ENCODE measurements around the gene GLS. TPM values are rescaled to one million over a fixed set of nuclear protein-coding genes. Genes with fewer than 3 reads are reported as not detected.

Gene GLS
- total and polyA plus RNA-seq, 9 of the 15 experiments (the other 6 are each of a cell fraction or from before 2014, with no cell fraction given), result 13.7 to 77.5 (median 48.2) TPM

DNA sequence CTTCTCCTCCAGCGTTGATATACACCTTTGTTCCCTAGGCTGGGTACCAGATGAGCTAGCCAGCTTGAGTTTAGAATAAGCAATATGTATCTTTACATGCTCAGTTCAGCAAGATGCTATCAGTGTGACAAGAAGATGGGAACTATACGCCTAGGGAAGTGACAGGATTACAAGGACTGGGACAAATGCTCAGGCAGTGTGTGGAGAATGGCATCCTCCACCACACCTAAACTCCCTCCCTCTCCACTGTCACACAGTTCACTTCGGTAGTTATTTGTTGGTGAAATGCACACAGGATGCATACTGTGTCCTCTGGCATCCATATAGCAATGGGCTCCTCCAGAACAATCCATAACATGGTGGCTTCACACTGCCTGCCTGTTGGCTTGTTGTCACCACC lies 125.7 kb downstream of the GLS start:
- no peak for FAIRE-seq
- POLR2A ChIA-PET, result interaction anchor here (1.1 kb wide), 1 partner anchor 8 kb away, joined by 5 read pairs; no protein-coding TSS in a partner anchor
- ATAC-seq, result no peak
- Histone ChIP-seq H3K4me2 (ENCODE audit: insufficient read depth, low read length) (no peak overlapping the region), H3K36me3 (ENCODE audit: control insufficient read depth, insufficient read depth, low read length) (peaks cover 96% of the 10 kb centered on the region), H3K9me3 (replicated peaks; ENCODE audit: control insufficient read depth, insufficient read depth, low read depth, low read length) (no peaks in the 10 kb centered on the region), H3K79me2 (ENCODE audit: control insufficient read depth, insufficient read depth, low read length) (peaks cover 6% of the 10 kb centered on the region; the same call in 2 of the 3 replicates), H4K20me1 (replicated peaks; ENCODE audit: control insufficient read depth, insufficient read depth, low read length) (no peaks in the 10 kb centered on the region), H3K9ac (ENCODE audit: insufficient read depth in 1 of 2, low read depth in 2 of 2, low read length in 2 of 2) (no peak overlapping the region), H3K4me3 (no peak overlapping the region), H2AFZ (ENCODE audit: low read depth, low read length) (no peak overlapping the region), H3K27me3 (ENCODE audit: control insufficient read depth in 2 of 2, insufficient read depth in 2 of 2, low read length in 2 of 2) (no peaks in the 10 kb centered on the region), H3K9me1 (ENCODE audit: control insufficient read depth, insufficient read depth, low read length) (no peaks in the 10 kb centered on the region), H3K4me1 (replicated peaks in 1 of 2; ENCODE audit: control insufficient read depth in 2 of 2, insufficient read depth in 2 of 2, low read length in 2 of 2) (no peaks in the 10 kb centered on the region), H3K27ac (ENCODE audit: extremely low read depth, low read depth, low read length) (no peak overlapping the region)
- TF ChIP-seq ZNF121 (CRISPR knock-in tag; conservative IDR thresholded peaks at IDR 0.05) (no peak), CBFA2T3 (IDR thresholded peaks at IDR 0.05) (no peak), BCLAF1 (IDR thresholded peaks at IDR 0.05; ENCODE audit: borderline replicate concordance in 1 of 2, control insufficient read depth in 1 of 2, low read depth in 2 of 2, low read length in 1 of 2) (no peak), STAG1 (CRISPR knock-in tag; IDR thresholded peaks at IDR 0.05; ENCODE audit: borderline replicate concordance) (no peak), CREM (IDR thresholded peaks at IDR 0.05; ENCODE audit: low read depth) (no peak), ZNF12 (CRISPR knock-in tag; IDR thresholded peaks at IDR 0.05) (no peak), ZNF124 (CRISPR knock-in tag; IDR thresholded peaks at IDR 0.05) (no peak), ADNP (tag; IDR thresholded peaks at IDR 0.05) (no peak), CCNT2 (IDR thresholded peaks at IDR 0.05; ENCODE audit: borderline replicate concordance, extremely low read depth, insufficient read length, low read depth, low read length) (no peak), ETS1 (conservative IDR thresholded peaks at IDR 0.05; ENCODE audit: control insufficient read depth, low read depth, low read length) (no peak), ZNF764 (CRISPR knock-in tag; IDR thresholded peaks at IDR 0.05; ENCODE audit: low read depth) (no peak), SOX6 (IDR thresholded peaks at IDR 0.05) (no peak), RFX1 (IDR thresholded peaks at IDR 0.05) (no peak), ZBTB26 (CRISPR knock-in tag; IDR thresholded peaks at IDR 0.05) (no peak), TCFL5 (CRISPR knock-in tag; conservative IDR thresholded peaks at IDR 0.05) (no peak), HIVEP1 (CRISPR knock-in tag; IDR thresholded peaks at IDR 0.05) (no peak), ZNF280A (IDR thresholded peaks at IDR 0.05; ENCODE audit: low read depth, partially characterized antibody) (no peak)
- BruUV-seq (replicated peaks), result no TSS peak
- intact Hi-C loops (cut with micrococcal nuclease) (no loop called here), in situ Hi-C loops (cut with MboI) (no loop called here)
- WGBS (ENCODE audit: insufficient coverage, low coverage, missing lambda C conversion rate), result 92% methylated on average over 3 of the region's 3 CpGs
- DNase-seq (ENCODE audit: extremely low read depth in 1 of 4, low spot score in 3 of 4), result no peak
- CTCF ChIA-PET (ENCODE audit: low intra/inter-chr PET ratio), result no interaction called here

All from K562 (cell line).